ENCODE results near the gene RNF144A. TPM values are rescaled to one million over a fixed set of nuclear protein-coding genes. Genes with fewer than 3 reads are reported as not detected.

The RNF144A gene
- total and polyA plus RNA-seq, 2 of the 13 experiments (the other 11 are each of a cell fraction or from before 2014, with no cell fraction given), result 13.9 to 16.5 TPM

DNA sequence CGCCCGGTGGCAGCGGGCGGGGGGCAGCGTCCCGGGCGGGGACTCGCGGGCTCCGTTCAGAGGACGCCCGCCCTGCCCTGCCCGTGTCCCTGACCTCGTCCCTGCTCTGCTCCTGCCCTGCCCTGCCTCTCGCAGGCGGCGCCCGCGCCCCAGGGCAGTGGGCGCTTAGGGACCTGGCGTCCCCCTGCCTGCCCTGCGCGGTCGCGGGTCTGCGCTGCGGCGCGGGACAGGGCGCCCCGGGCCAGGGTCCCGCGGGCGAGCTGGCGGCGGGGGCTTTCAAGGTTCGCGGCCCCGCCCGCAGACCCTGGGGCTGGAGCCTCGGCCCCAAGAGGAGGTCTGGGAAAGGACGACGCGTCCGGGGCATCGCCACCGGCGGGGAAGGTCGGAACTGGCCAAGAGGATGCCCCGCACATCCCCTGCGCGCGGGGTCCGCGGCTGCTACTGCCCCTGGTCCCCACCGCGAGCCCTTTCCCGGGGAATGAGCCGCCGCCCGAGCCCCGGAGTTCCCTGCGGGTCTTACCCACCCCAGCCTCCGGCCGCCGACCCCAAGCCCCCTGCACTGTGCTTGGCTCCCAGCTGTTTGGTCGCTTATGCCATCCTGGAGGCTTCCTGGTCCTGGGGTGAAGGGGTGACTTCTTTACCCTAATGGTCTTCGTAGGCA lies 679 bp downstream of the RNF144A start:
- peaks cover 15% of the 10 kb centered on the region; the same call in 1 of the 2 replicates for H4K20me1 ChIP-seq (ENCODE audit: insufficient read depth, low read length)
- peak overlapping the region; percentile 90 for H3K4me2 ChIP-seq (ENCODE audit: low read depth, low read length)
- intact Hi-C loops (cut with micrococcal nuclease; ENCODE audit: unreplicated experiment) (no loop called here), in situ Hi-C loops (cut with HindIII; ENCODE audit: extremely low pct_ligation_motif_present, low pct_unique_long_range_greater_than_20kb) (no loop called here)
- DNase-seq (ENCODE audit: low spot score) (no peak), FAIRE-seq (no peak), ATAC-seq (peak; percentile 28)
- H3K27ac ChIP-seq (ENCODE audit: extremely low read length, insufficient read depth, low read length), result no peak overlapping the region
- peaks cover 4% of the 10 kb centered on the region for H3K79me2 ChIP-seq (ENCODE audit: insufficient read depth, low read length)
- ChIA-PET CTCF (ENCODE audit: low intra/inter-chr PET ratio, low total read pairs) (no interaction called here), POLR2A (no interaction called here)
- peak overlapping the region; percentile 61 for H3K9ac ChIP-seq (ENCODE audit: insufficient read depth, low read depth, low read length)
- WGBS (ENCODE audit: low lambda C conversion rate), result 4% methylated on average over 19 of the region's 68 CpGs
- no peak overlapping the region for H2AFZ ChIP-seq (ENCODE audit: low read length)
- peaks cover 0 to 12% of the 10 kb centered on the region in 2 experiments; a peak in 1 of 5 replicates for H3K27me3 ChIP-seq (ENCODE audit: control insufficient read depth in 1 of 2, insufficient read depth in 2 of 2, low read length in 2 of 2)
- peak overlapping the region; percentile 68 to 83 (median 71) for H3K4me3 ChIP-seq (replicated peaks in 1 of 3; ENCODE audit: insufficient read depth in 1 of 3, low read depth in 2 of 3, low read length in 3 of 3)
- BruUV-seq (replicated peaks), result no TSS peak
- no peaks in the 10 kb centered on the region for H3K9me3 ChIP-seq (ENCODE audit: low read length)
- no peaks in the 10 kb centered on the region for H3K36me3 ChIP-seq (replicated peaks in 1 of 2; ENCODE audit: control insufficient read depth in 1 of 2, insufficient read depth in 2 of 2, low read length in 2 of 2)
- H3K4me1 ChIP-seq (ENCODE audit: insufficient read depth, low read length), result peaks cover 76% of the 10 kb centered on the region
- TF ChIP-seq, protein P1, sequence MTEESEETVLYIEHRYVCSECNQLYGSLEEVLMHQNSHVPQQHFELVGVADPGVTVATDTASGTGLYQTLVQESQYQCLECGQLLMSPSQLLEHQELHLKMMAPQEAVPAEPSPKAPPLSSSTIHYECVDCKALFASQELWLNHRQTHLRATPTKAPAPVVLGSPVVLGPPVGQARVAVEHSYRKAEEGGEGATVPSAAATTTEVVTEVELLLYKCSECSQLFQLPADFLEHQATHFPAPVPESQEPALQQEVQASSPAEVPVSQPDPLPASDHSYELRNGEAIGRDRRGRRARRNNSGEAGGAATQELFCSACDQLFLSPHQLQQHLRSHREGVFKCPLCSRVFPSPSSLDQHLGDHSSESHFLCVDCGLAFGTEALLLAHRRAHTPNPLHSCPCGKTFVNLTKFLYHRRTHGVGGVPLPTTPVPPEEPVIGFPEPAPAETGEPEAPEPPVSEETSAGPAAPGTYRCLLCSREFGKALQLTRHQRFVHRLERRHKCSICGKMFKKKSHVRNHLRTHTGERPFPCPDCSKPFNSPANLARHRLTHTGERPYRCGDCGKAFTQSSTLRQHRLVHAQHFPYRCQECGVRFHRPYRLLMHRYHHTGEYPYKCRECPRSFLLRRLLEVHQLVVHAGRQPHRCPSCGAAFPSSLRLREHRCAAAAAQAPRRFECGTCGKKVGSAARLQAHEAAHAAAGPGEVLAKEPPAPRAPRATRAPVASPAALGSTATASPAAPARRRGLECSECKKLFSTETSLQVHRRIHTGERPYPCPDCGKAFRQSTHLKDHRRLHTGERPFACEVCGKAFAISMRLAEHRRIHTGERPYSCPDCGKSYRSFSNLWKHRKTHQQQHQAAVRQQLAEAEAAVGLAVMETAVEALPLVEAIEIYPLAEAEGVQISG (CRISPR knock-in tag; IDR thresholded peaks at IDR 0.05), result no peak
- TF ChIP-seq ZBTB7A (CRISPR knock-in tag; IDR thresholded peaks at IDR 0.05) (peak; percentile 57; the same call in 1 of the 2 replicates), ZNF136 (CRISPR knock-in tag; IDR thresholded peaks at IDR 0.05; ENCODE audit: low read depth) (no peak), BRD4 (CRISPR knock-in tag; IDR thresholded peaks at IDR 0.05) (no peak), ARNT2 (CRISPR knock-in tag; IDR thresholded peaks at IDR 0.05; ENCODE audit: low read depth) (0 out of 2 replicates have a peak, but pooled peaks have one; percentile 32), YEATS2 (CRISPR knock-in tag; IDR thresholded peaks at IDR 0.05; ENCODE audit: borderline replicate concordance) (no peak), SRY (CRISPR knock-in tag; IDR thresholded peaks at IDR 0.05) (peak; percentile 19; the same call in 1 of the 2 replicates), ZNF7 (CRISPR knock-in tag; IDR thresholded peaks at IDR 0.05) (no peak), ZNF776 (CRISPR knock-in tag; IDR thresholded peaks at IDR 0.05) (no peak), MTA1 (CRISPR knock-in tag; IDR thresholded peaks at IDR 0.05; ENCODE audit: borderline replicate concordance) (peak; percentile 35; the same call in 1 of the 2 replicates), ZSCAN25 (CRISPR knock-in tag; IDR thresholded peaks at IDR 0.05) (peak; percentile 2; the same call in 1 of the 2 replicates)
- TF ChIP-seq, protein P2, sequence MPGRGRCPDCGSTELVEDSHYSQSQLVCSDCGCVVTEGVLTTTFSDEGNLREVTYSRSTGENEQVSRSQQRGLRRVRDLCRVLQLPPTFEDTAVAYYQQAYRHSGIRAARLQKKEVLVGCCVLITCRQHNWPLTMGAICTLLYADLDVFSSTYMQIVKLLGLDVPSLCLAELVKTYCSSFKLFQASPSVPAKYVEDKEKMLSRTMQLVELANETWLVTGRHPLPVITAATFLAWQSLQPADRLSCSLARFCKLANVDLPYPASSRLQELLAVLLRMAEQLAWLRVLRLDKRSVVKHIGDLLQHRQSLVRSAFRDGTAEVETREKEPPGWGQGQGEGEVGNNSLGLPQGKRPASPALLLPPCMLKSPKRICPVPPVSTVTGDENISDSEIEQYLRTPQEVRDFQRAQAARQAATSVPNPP (CRISPR knock-in tag; IDR thresholded peaks at IDR 0.05), result 0 out of 2 replicates have a peak, but pooled peaks have one; percentile 7
- TF ChIP-seq, protein P3, sequence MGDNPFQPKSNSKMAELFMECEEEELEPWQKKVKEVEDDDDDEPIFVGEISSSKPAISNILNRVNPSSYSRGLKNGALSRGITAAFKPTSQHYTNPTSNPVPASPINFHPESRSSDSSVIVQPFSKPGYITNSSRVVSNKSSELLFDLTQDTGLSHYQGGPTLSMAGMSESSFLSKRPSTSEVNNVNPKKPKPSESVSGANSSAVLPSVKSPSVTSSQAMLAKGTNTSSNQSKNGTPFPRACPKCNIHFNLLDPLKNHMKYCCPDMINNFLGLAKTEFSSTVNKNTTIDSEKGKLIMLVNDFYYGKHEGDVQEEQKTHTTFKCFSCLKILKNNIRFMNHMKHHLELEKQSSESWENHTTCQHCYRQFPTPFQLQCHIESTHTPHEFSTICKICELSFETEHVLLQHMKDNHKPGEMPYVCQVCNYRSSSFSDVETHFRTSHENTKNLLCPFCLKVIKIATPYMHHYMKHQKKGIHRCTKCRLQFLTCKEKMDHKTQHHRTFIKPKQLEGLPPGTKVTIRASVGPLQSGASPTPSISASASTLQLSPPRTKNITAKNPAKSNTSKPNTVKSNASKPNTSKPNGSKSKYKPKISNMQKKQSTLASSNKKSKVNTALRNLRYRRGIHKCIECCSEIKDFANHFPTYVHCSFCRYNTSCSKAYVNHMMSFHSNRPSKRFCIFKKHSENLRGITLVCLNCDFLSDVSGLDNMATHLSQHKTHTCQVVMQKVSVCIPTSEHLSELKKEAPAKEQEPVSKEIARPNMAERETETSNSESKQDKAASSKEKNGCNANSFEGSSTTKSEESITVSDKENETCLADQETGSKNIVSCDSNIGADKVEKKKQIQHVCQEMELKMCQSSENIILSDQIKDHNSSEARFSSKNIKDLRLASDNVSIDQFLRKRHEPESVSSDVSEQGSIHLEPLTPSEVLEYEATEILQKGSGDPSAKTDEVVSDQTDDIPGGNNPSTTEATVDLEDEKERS (CRISPR knock-in tag; IDR thresholded peaks at IDR 0.05), result no peak

Data from HepG2 (cell line).